Activated T-cell treated with anti-CD3 and anti-CD28 coated beads for 4 hours (primary cell): ENCODE measurements around the gene FBXO42.
"Not testable (repeated sequence)": the region's sequence is repeated elsewhere in the genome, so short reads cannot be mapped to it uniquely, and the experiment has no call there.

Source experiments
- DNase-seq: peaks from one replicate; pipeline ENCODE4 v3.0.0-alpha.2; 2020

The FBXO42 gene

GRCh38 chr1:16215882-16216753, 136.2 kb downstream of the FBXO42 start:
- DNase-seq = no peak

GRCh38 chr1:16215240-16215639, 137.0 kb downstream of the FBXO42 start:
- DNase-seq = not testable (repeated sequence)

GRCh38 chr1:16213544-16213943, 138.7 kb downstream of the FBXO42 start:
- not testable (repeated sequence) for DNase-seq

GRCh38 chr1:16213013-16213412, 139.3 kb downstream of the FBXO42 start:
- no peak for DNase-seq

- no peak for DNase-seq
These were observed 139.9 kb downstream of the FBXO42 start, which contains the start of gene ARHGEF19 for GRCh38 chr1:16212251-16212961. ARHGEF19 (minus strand) TSS chr1:16212652; CDS start chr1:16209054, 3,598 bp downstream.

- no peak for DNase-seq
These were observed 140.5 kb downstream of the FBXO42 start for GRCh38 chr1:16211824-16212223.

- DNase-seq = no peak
These were observed 141.7 kb downstream of the FBXO42 start for GRCh38 chr1:16210581-16210980.

GRCh38 chr1:16209847-16210407, 142.4 kb downstream of the FBXO42 start:
- DNase-seq = no peak

- no peak for DNase-seq
These were observed 143.0 kb downstream of the FBXO42 start for GRCh38 chr1:16209132-16209846.

- no peak for DNase-seq
These were observed 143.9 kb downstream of the FBXO42 start for GRCh38 chr1:16208270-16208987.

GRCh38 chr1:16207318-16208269, 144.7 kb downstream of the FBXO42 start:
- DNase-seq = no peak

- peak; percentile 81 for DNase-seq
These were observed 145.5 kb downstream of the FBXO42 start for GRCh38 chr1:16206547-16207317.

- DNase-seq = no peak
These were observed 146.3 kb downstream of the FBXO42 start for GRCh38 chr1:16205891-16206546.

GRCh38 chr1:16205334-16205671, 147.0 kb downstream of the FBXO42 start:
- no peak for DNase-seq

- peak; percentile 26 for DNase-seq
These were observed 147.5 kb downstream of the FBXO42 start for GRCh38 chr1:16204634-16205333.

GRCh38 chr1:16204216-16204615, 148.1 kb downstream of the FBXO42 start:
- DNase-seq = no peak

- no peak for DNase-seq
These were observed 148.7 kb downstream of the FBXO42 start for GRCh38 chr1:16203550-16203949.

GRCh38 chr1:16202281-16203210, 149.7 kb downstream of the FBXO42 start:
- no peak for DNase-seq
